HG02884 (cell line): ENCODE results near the gene TRIP6.
"Not testable (repeated sequence)": the region's sequence is repeated elsewhere in the genome, so short reads cannot be mapped to it uniquely, and the experiment has no call there.

ENCODE experiments used
- ATAC-seq: cut with Tn5 transposase; IDR thresholded peaks from one replicate; pipeline ENCODE4 v1.9.1; 2021; ENCODE audit warnings: mild to moderate bottlenecking, moderate library complexity; ENCODE audit not compliant: unreplicated experiment

TRIP6 gene

GRCh38 chr7:100910443-100910842 is 43.3 kb downstream of the TRIP6 start:
- ATAC-seq, result not testable (repeated sequence)

GRCh38 chr7:100911484-100911883 is 44.3 kb downstream of the TRIP6 start:
- ATAC-seq, result no peak

GRCh38 chr7:100914208-100914878 is 47.2 kb downstream of the TRIP6 start:
- no peak for ATAC-seq

- no peak for ATAC-seq
Measured at GRCh38 chr7:100914879-100915447, 47.8 kb downstream of the TRIP6 start.

- not testable (repeated sequence) for ATAC-seq
Measured at GRCh38 chr7:100919335-100919734, 52.1 kb downstream of the TRIP6 start.

- ATAC-seq, result not testable (repeated sequence)
Measured at GRCh38 chr7:100919779-100920437, 52.7 kb downstream of the TRIP6 start.

- ATAC-seq, result no peak
Measured at GRCh38 chr7:100921039-100921438, 53.9 kb downstream of the TRIP6 start.
